ENCODE measurements around the gene KRTAP26-1.

Gene KRTAP26-1

GRCh38 chr21:30271156-30271555 lies 49.0 kb downstream of the KRTAP26-1 start:
- no peak for DNase-seq

GRCh38 chr21:30269803-30270530 lies 50.1 kb downstream of the KRTAP26-1 start:
- DNase-seq = no peak

All from right kidney (tissue), 1 donor.